CD4-positive, alpha-beta T cell treated with Interleukin-12 subunit alpha and Interleukin-12 subunit beta, for 1 hour (primary cell): ENCODE measurements around the gene JPH3.
A peak's percentile ranks its signal among the peaks of the same experiment; 100 is the strongest.

Experiments
- DNase-seq: peaks from one replicate; pipeline ENCODE4 v3.0.0-alpha.2; 2020

Gene JPH3

GRCh38 chr16:87627542-87628245 lies 25.4 kb downstream of the JPH3 start:
- DNase-seq, result no peak

GRCh38 chr16:87628246-87628923 lies 26.1 kb downstream of the JPH3 start:
- DNase-seq, result no peak

- DNase-seq, result no peak
These were observed 26.6 kb downstream of the JPH3 start for GRCh38 chr16:87628940-87629339.

GRCh38 chr16:87631067-87631466 lies 28.8 kb downstream of the JPH3 start:
- no peak for DNase-seq

- DNase-seq, result no peak
These were observed 32.1 kb downstream of the JPH3 start for GRCh38 chr16:87634411-87634810.

- DNase-seq, result peak; percentile 72
These were observed 33.3 kb downstream of the JPH3 start for GRCh38 chr16:87635541-87636049.

GRCh38 chr16:87636050-87636684 lies 33.9 kb downstream of the JPH3 start:
- DNase-seq, result peak; percentile 80

- DNase-seq, result no peak
These were observed 34.4 kb downstream of the JPH3 start for GRCh38 chr16:87636741-87637140.

- no peak for DNase-seq
These were observed 35.0 kb downstream of the JPH3 start for GRCh38 chr16:87637357-87637756.

GRCh38 chr16:87638736-87639135 lies 36.4 kb downstream of the JPH3 start:
- DNase-seq, result no peak

GRCh38 chr16:87641721-87642120 lies 39.4 kb downstream of the JPH3 start:
- DNase-seq, result no peak

- DNase-seq, result no peak
These were observed 40.2 kb downstream of the JPH3 start for GRCh38 chr16:87642491-87642890.

GRCh38 chr16:87644186-87644585 lies 41.9 kb downstream of the JPH3 start:
- DNase-seq, result no peak

- no peak for DNase-seq
These were observed 42.3 kb downstream of the JPH3 start for GRCh38 chr16:87644596-87644995.

GRCh38 chr16:87645802-87646201 lies 43.5 kb downstream of the JPH3 start:
- no peak for DNase-seq

GRCh38 chr16:87647431-87648185 lies 45.3 kb downstream of the JPH3 start:
- no peak for DNase-seq

- no peak for DNase-seq
These were observed 45.9 kb downstream of the JPH3 start for GRCh38 chr16:87648236-87648635.

GRCh38 chr16:87648698-87649487 lies 46.6 kb downstream of the JPH3 start:
- DNase-seq, result no peak

- DNase-seq, result no peak
These were observed 50.1 kb downstream of the JPH3 start for GRCh38 chr16:87652386-87652785.

- DNase-seq, result no peak
These were observed 50.5 kb downstream of the JPH3 start for GRCh38 chr16:87652799-87653198.

GRCh38 chr16:87653234-87653633 lies 50.9 kb downstream of the JPH3 start:
- no peak for DNase-seq

GRCh38 chr16:87654826-87655225 lies 52.5 kb downstream of the JPH3 start:
- no peak for DNase-seq
